HepG2 (cell line): ENCODE data around the gene TSACC. TPM values are rescaled to one million over a fixed set of nuclear protein-coding genes. Genes with fewer than 3 reads are reported as not detected.

ENCODE experiments used
- CBX1 ChIP-seq: IDR thresholded peaks from one replicate; pipeline ENCODE4 v1.6.1; 2016; ENCODE audit warnings: antibody characterized with exemption, low read depth
- ELF1 ChIP-seq: sonication (generic); formaldehyde crosslinking; IDR thresholded peaks from 2 replicates; pipeline ENCODE4 v1.4.0; 2020; ENCODE audit warnings: missing genetic modification reagents
- ELF3 ChIP-seq: IDR thresholded peaks from 2 replicates; pipeline ENCODE4 v1.6.1; 2016; ENCODE audit warnings: missing genetic modification reagents, missing compliant biosample characterization
- GMEB2 ChIP-seq: IDR thresholded peaks from 2 replicates; pipeline ENCODE4 v1.6.1; 2016; ENCODE audit warnings: missing biosample characterization, missing genetic modification reagents, low read depth
- JARID2 ChIP-seq: sonication (generic); formaldehyde crosslinking; IDR thresholded peaks from 2 replicates; pipeline ENCODE4 v1.8.1; 2023; ENCODE audit warnings: missing genetic modification reagents, inconsistent platforms; ENCODE audit not compliant: insufficient replicate concordance
- KMT2A ChIP-seq: sonication (generic); formaldehyde crosslinking; IDR thresholded peaks from 2 replicates; pipeline ENCODE4 v1.4.0; 2020; ENCODE audit warnings: missing genetic modification reagents
- POLR2G ChIP-seq: fragments of 200-400 bp; formaldehyde crosslinking; IDR thresholded peaks from 2 replicates; pipeline ENCODE4 v1.6.1; 2018; ENCODE audit warnings: mild to moderate bottlenecking, low read depth, low read length, moderate library complexity
- RERE ChIP-seq: IDR thresholded peaks from 2 replicates; pipeline ENCODE4 v1.6.1; 2016; ENCODE audit warnings: low read depth, missing genetic modification reagents, missing compliant biosample characterization
- SETDB1 ChIP-seq: sonication (generic); formaldehyde crosslinking; IDR thresholded peaks from 2 replicates; pipeline ENCODE4 v1.5.1; 2020; ENCODE audit warnings: missing genetic modification reagents, mild to moderate bottlenecking, borderline replicate concordance
- SMARCC2 ChIP-seq: fragments of 450-650 bp; IDR thresholded peaks from 2 replicates; pipeline ENCODE4 v1.6.1; 2017; ENCODE audit warnings: antibody characterized with exemption, mild to moderate bottlenecking
- TSC22D2 ChIP-seq: sonication (generic); formaldehyde crosslinking; IDR thresholded peaks from 2 replicates; pipeline ENCODE4 v1.5.1; 2020; ENCODE audit warnings: missing genetic modification reagents, mild to moderate bottlenecking, borderline replicate concordance
- U2AF2 ChIP-seq: fragments of 200-400 bp; formaldehyde crosslinking; IDR thresholded peaks from 2 replicates; pipeline ENCODE4 v1.6.1; 2017; ENCODE audit warnings: low read depth, mild to moderate bottlenecking, low read length
- ZNF160 ChIP-seq: sonication (generic); formaldehyde crosslinking; IDR thresholded peaks from 2 replicates; pipeline ENCODE4 v1.8.0; 2022; ENCODE audit warnings: mild to moderate bottlenecking, inconsistent platforms, missing genetic modification reagents
- ZNF383 ChIP-seq: sonication (generic); formaldehyde crosslinking; IDR thresholded peaks from 2 replicates; pipeline ENCODE4 v1.4.0; 2020; ENCODE audit warnings: missing genetic modification reagents, mild to moderate bottlenecking, borderline replicate concordance
- polyA plus RNA-seq, 8 experiments: library from polyadenylated mRNA; depleted of rRNA in 3 of 8; stranded (reverse) in 7 of 8; unstranded in 1 of 8; fragments of >200 nt; fragmentation: Illumina TruSeq in 4 of 8; extraction: Trizol in 4 of 8; gene quantifications; 2 replicates each; pipeline versions ENCODE4 v1.2.1 to v1.2.3, GENCODE V29; 2011 to 2016; ENCODE audit warnings: low read depth in 4 of 8, missing spikeins in 1 of 8, mixed read lengths in 1 of 8; ENCODE audit not compliant: insufficient read depth in 1 of 8
- total RNA-seq, 5 experiments: library from RNA; depleted of rRNA; stranded (reverse); fragments of >200 nt; fragmentation: Illumina TruSeq; extraction: Trizol; gene quantifications; 2 replicates each; pipeline ENCODE4 v1.2.3, GENCODE V29; 2016; ENCODE audit warnings: low read depth in 1 of 5
- TF ChIP-seq, protein P1 (sequence below): IDR thresholded peaks from 2 replicates; pipeline ENCODE4 v1.6.1; 2012; ENCODE audit warnings: low read depth, low read length, improper control_type of control experiment
- TF ChIP-seq, protein P2 (sequence below): sonication (generic); formaldehyde crosslinking; IDR thresholded peaks from 2 replicates; pipeline ENCODE4 v1.4.0; 2020; ENCODE audit warnings: mild to moderate bottlenecking, missing genetic modification reagents, borderline replicate concordance
- TF ChIP-seq, protein P3 (sequence below): IDR thresholded peaks from 2 replicates; pipeline ENCODE4 v1.6.1; 2016

TSACC gene
- total and polyA plus RNA-seq, 2 of the 13 experiments (the other 11 are each of a cell fraction or from before 2014, with no cell fraction given), result 1.5 to 2.6 TPM

- no peak for TF ChIP-seq ELF1 (CRISPR knock-in tag)
- TF ChIP-seq SETDB1 (CRISPR knock-in tag), result no peak
- TF ChIP-seq ZNF383, result no peak
- TF ChIP-seq, protein P1, sequence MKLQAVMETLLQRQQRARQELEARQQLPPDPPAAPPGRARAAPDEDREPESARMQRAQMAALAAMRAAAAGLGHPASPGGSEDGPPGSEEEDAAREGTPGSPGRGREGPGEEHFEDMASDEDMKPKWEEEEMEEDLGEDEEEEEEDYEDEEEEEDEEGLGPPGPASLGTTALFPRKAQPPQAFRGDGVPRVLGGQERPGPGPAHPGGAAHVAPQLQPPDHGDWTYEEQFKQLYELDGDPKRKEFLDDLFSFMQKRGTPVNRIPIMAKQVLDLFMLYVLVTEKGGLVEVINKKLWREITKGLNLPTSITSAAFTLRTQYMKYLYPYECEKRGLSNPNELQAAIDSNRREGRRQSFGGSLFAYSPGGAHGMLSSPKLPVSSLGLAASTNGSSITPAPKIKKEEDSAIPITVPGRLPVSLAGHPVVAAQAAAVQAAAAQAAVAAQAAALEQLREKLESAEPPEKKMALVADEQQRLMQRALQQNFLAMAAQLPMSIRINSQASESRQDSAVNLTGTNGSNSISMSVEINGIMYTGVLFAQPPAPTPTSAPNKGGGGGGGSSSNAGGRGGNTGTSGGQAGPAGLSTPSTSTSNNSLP, result no peak
- TF ChIP-seq GMEB2 (CRISPR knock-in tag), result no peak
- no peak for TF ChIP-seq RERE (CRISPR knock-in tag)
- no peak for TF ChIP-seq CBX1
- TF ChIP-seq KMT2A, result no peak
- TF ChIP-seq, protein P2, sequence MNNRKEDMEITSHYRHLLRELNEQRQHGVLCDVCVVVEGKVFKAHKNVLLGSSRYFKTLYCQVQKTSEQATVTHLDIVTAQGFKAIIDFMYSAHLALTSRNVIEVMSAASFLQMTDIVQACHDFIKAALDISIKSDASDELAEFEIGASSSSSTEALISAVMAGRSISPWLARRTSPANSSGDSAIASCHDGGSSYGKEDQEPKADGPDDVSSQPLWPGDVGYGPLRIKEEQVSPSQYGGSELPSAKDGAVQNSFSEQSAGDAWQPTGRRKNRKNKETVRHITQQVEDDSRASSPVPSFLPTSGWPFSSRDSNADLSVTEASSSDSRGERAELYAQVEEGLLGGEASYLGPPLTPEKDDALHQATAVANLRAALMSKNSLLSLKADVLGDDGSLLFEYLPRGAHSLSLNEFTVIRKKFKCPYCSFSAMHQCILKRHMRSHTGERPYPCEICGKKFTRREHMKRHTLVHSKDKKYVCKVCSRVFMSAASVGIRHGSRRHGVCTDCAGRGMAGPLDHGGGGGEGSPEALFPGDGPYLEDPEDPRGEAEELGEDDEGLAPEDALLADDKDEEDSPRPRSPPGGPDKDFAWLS (CRISPR knock-in tag), result no peak
- TF ChIP-seq JARID2 (CRISPR knock-in tag), result no peak
- no peak for TF ChIP-seq U2AF2
- no peak for TF ChIP-seq SMARCC2
- peak; percentile 62; the same call in 1 of the 2 replicates for TF ChIP-seq POLR2G
- TF ChIP-seq ELF3, result peak; percentile 34; the same call in 1 of the 2 replicates
- TF ChIP-seq, protein P3, sequence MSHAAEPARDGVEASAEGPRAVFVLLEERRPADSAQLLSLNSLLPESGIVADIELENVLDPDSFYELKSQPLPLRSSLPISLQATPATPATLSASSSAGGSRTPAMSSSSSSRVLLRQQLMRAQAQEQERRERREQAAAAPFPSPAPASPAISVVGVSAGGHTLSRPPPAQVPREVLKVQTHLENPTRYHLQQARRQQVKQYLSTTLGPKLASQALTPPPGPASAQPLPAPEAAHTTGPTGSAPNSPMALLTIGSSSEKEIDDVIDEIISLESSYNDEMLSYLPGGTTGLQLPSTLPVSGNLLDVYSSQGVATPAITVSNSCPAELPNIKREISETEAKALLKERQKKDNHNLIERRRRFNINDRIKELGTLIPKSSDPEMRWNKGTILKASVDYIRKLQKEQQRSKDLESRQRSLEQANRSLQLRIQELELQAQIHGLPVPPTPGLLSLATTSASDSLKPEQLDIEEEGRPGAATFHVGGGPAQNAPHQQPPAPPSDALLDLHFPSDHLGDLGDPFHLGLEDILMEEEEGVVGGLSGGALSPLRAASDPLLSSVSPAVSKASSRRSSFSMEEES (CRISPR knock-in tag), result no peak
- no peak for TF ChIP-seq TSC22D2 (CRISPR knock-in tag)
- TF ChIP-seq ZNF160 (CRISPR knock-in tag), result no peak
Measured at GRCh38 chr1:156368157-156368658, 29.9 kb downstream of the TSACC start (continued).
